Stomach (tissue), 4 donors: ENCODE data around the gene MICB.

Source experiments
- CTCF ChIP-seq, 7 experiments: fragments of 450-650 bp in 4 of 7; fragments of 200-600 bp in 3 of 7; sonication (generic) in 3 of 7; IDR thresholded peaks; one replicate each; pipeline ENCODE4 v1.5.1; 2016 to 2019; ENCODE audit warnings: antibody characterized with exemption in 7 of 7, control low read depth in 2 of 7, mild to moderate bottlenecking in 1 of 7
- EP300 ChIP-seq: sonication (generic); formaldehyde crosslinking; IDR thresholded peaks from one replicate; pipeline ENCODE4 v1.6.1; 2017; ENCODE audit warnings: antibody characterized with exemption
- POLR2A ChIP-seq, 4 donors: fragments of 450-650 bp; IDR thresholded peaks; one replicate each; pipeline ENCODE4 v1.6.1; 2016; ENCODE audit warnings: antibody characterized with exemption in 4 of 4, control low read depth in 2 of 4, mild to moderate bottlenecking in 1 of 4, moderate library complexity in 1 of 4
- POLR2AphosphoS5 ChIP-seq, 3 donors: sonication (generic); formaldehyde crosslinking; IDR thresholded peaks; one replicate each; pipeline ENCODE4 v1.6.1; 2016; ENCODE audit warnings: antibody characterized with exemption in 3 of 3

- TF ChIP-seq CTCF (IDR thresholded peaks at IDR 0.05) (no peak), POLR2AphosphoS5 (IDR thresholded peaks at IDR 0.05) (no peak), POLR2A (IDR thresholded peaks at IDR 0.05) (no peak), EP300 (no peak)
Measured at GRCh38 chr6:31545291-31545690, 47.3 kb downstream of the MICB start.
